Suprapubic skin (tissue), 4 donors: ENCODE measurements around the gene RPL41.

Experiments used
- EP300 ChIP-seq: sonication (generic); formaldehyde crosslinking; IDR thresholded peaks from one replicate; pipeline ENCODE4 v1.6.1; 2017; ENCODE audit warnings: antibody characterized with exemption
- POLR2A ChIP-seq, 2 donors: fragments of 450-650 bp; IDR thresholded peaks; one replicate each; pipeline ENCODE4 v1.6.1; 2017; ENCODE audit warnings: antibody characterized with exemption in 2 of 2, mild to moderate bottlenecking in 2 of 2, moderate library complexity in 2 of 2
- POLR2AphosphoS5 ChIP-seq, 3 donors: sonication (generic); formaldehyde crosslinking; IDR thresholded peaks; one replicate each; pipeline ENCODE4 v1.6.1; 2017; ENCODE audit warnings: antibody characterized with exemption in 3 of 3
- TF ChIP-seq, protein P1 (sequence below), 2 donors: fragments of 200-600 bp in 1 of 2; fragments of 450-650 bp in 1 of 2; sonication (generic) in 1 of 2; IDR thresholded peaks; one replicate each; pipeline ENCODE4 v1.5.1; 2016 to 2019; ENCODE audit warnings: antibody characterized with exemption in 2 of 2, mild to moderate bottlenecking in 1 of 2, moderate library complexity in 1 of 2

DNA sequence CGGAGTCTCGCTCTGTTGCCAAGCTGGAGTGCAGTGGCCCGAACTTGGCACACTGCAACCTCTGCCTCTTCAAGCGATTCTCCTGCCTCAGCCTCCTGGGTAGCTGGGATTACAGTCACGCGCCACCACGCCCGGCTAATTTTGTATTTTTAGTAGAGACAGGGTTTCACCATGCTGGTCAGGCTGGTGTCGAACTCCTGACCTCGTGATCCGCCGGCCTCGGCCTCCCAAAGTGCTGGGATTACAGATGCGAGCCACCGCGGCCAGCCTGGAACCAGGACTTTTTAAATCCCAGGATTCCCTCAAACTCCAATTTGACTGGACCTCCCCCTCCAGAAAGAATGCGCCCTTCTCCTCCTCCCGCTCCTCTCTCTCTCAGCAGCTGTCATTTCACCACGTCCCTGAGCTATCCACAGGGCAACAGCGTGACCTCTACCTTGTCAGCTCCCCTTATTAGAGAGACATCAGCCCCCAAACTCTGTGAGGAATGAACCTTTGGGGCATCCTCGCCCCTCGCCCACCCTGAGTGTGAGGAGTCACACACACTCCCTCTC, 13.6 kb downstream of the RPL41 start:
- TF ChIP-seq, protein P1, sequence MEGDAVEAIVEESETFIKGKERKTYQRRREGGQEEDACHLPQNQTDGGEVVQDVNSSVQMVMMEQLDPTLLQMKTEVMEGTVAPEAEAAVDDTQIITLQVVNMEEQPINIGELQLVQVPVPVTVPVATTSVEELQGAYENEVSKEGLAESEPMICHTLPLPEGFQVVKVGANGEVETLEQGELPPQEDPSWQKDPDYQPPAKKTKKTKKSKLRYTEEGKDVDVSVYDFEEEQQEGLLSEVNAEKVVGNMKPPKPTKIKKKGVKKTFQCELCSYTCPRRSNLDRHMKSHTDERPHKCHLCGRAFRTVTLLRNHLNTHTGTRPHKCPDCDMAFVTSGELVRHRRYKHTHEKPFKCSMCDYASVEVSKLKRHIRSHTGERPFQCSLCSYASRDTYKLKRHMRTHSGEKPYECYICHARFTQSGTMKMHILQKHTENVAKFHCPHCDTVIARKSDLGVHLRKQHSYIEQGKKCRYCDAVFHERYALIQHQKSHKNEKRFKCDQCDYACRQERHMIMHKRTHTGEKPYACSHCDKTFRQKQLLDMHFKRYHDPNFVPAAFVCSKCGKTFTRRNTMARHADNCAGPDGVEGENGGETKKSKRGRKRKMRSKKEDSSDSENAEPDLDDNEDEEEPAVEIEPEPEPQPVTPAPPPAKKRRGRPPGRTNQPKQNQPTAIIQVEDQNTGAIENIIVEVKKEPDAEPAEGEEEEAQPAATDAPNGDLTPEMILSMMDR (IDR thresholded peaks at IDR 0.05), result no peak
- no peak for TF ChIP-seq POLR2A (IDR thresholded peaks at IDR 0.05)
- no peak for TF ChIP-seq EP300
- no peak for TF ChIP-seq POLR2AphosphoS5 (IDR thresholded peaks at IDR 0.05)
